HepG2 (cell line): ENCODE measurements around the gene GPATCH8. TPM values are rescaled to one million over a fixed set of nuclear protein-coding genes. Genes with fewer than 3 reads are reported as not detected.

Experiments used
- BRD4 ChIP-seq: sonication (generic); formaldehyde crosslinking; IDR thresholded peaks from 2 replicates; pipeline ENCODE4 v1.4.0; 2020; ENCODE audit warnings: missing genetic modification reagents
- DDIT3 ChIP-seq: sonication (generic); formaldehyde crosslinking; IDR thresholded peaks from 2 replicates; pipeline ENCODE4 v1.4.0; 2020; ENCODE audit warnings: mild to moderate bottlenecking, missing genetic modification reagents
- DNMT1 ChIP-seq: sonication (generic); formaldehyde crosslinking; IDR thresholded peaks from 2 replicates; pipeline ENCODE4 v1.5.1; 2020; ENCODE audit warnings: mild to moderate bottlenecking, missing genetic modification reagents
- FOXA3 ChIP-seq: IDR thresholded peaks from 2 replicates; pipeline ENCODE4 v1.6.1; 2016; ENCODE audit warnings: missing genetic modification reagents, missing compliant biosample characterization
- FOXC1 ChIP-seq: sonication (generic); formaldehyde crosslinking; IDR thresholded peaks from 2 replicates; pipeline ENCODE4 v1.8.0; 2022; ENCODE audit warnings: mild to moderate bottlenecking, missing genetic modification reagents, borderline replicate concordance
- KLF9 ChIP-seq: IDR thresholded peaks from 2 replicates; pipeline ENCODE4 v1.6.1; 2016; ENCODE audit warnings: low read depth
- MXD1 ChIP-seq: sonication (generic); formaldehyde crosslinking; IDR thresholded peaks from 2 replicates; pipeline ENCODE4 v1.4.0; 2020; ENCODE audit warnings: mild to moderate bottlenecking, missing genetic modification reagents
- NR2F1 ChIP-seq, 2 experiments: fragments of 450-650 bp in 1 of 2; formaldehyde crosslinking in 1 of 2; IDR thresholded peaks; 2 replicates each; pipeline versions ENCODE4 v1.5.0 to v1.6.1; 2016 to 2020; ENCODE audit warnings: mild to moderate bottlenecking in 1 of 2, missing compliant biosample characterization in 1 of 2, missing genetic modification reagents in 1 of 2, moderate library complexity in 1 of 2
- SOX5 ChIP-seq: IDR thresholded peaks from 2 replicates; pipeline ENCODE4 v1.6.1; 2016; ENCODE audit warnings: borderline replicate concordance
- SOX6 ChIP-seq, 2 experiments: fragments of 450-650 bp in 1 of 2; sonication (generic) in 1 of 2; formaldehyde crosslinking in 1 of 2; IDR thresholded peaks; 2 replicates each; pipeline versions ENCODE4 v1.4.0 to v1.6.1; 2017 to 2020; ENCODE audit warnings: antibody characterized with exemption in 1 of 2, mild to moderate bottlenecking in 1 of 2, missing genetic modification reagents in 1 of 2
- TFE3 ChIP-seq: IDR thresholded peaks from 2 replicates; pipeline ENCODE4 v1.6.1; 2016
- ZBTB42 ChIP-seq: sonication (generic); formaldehyde crosslinking; IDR thresholded peaks from 2 replicates; pipeline ENCODE4 v1.5.0; 2020; ENCODE audit warnings: mild to moderate bottlenecking, missing genetic modification reagents
- ZNF160 ChIP-seq: sonication (generic); formaldehyde crosslinking; IDR thresholded peaks from 2 replicates; pipeline ENCODE4 v1.8.0; 2022; ENCODE audit warnings: mild to moderate bottlenecking, inconsistent platforms, missing genetic modification reagents
- ZNF207 ChIP-seq: fragments of 450-650 bp; IDR thresholded peaks from 2 replicates; pipeline ENCODE4 v1.6.1; 2016; ENCODE audit warnings: antibody characterized with exemption, borderline replicate concordance
- ZNF552 ChIP-seq: sonication (generic); formaldehyde crosslinking; IDR thresholded peaks from 2 replicates; pipeline ENCODE4 v1.9.0; 2022; ENCODE audit warnings: missing genetic modification reagents, mild to moderate bottlenecking, borderline replicate concordance
- ZSCAN9 ChIP-seq: IDR thresholded peaks from 2 replicates; pipeline ENCODE4 v1.6.1; 2016; ENCODE audit warnings: borderline replicate concordance
- ZUFSP ChIP-seq: sonication (generic); formaldehyde crosslinking; IDR thresholded peaks from 2 replicates; pipeline ENCODE4 v1.9.0; 2021; ENCODE audit warnings: missing genetic modification reagents, mild to moderate bottlenecking, borderline replicate concordance
- polyA plus RNA-seq, 8 experiments: library from polyadenylated mRNA; depleted of rRNA in 3 of 8; stranded (reverse) in 7 of 8; unstranded in 1 of 8; fragments of >200 nt; fragmentation: Illumina TruSeq in 4 of 8; extraction: Trizol in 4 of 8; gene quantifications; 2 replicates each; pipeline versions ENCODE4 v1.2.1 to v1.2.3, GENCODE V29; 2011 to 2016; ENCODE audit warnings: low read depth in 4 of 8, missing spikeins in 1 of 8, mixed read lengths in 1 of 8; ENCODE audit not compliant: insufficient read depth in 1 of 8
- total RNA-seq, 5 experiments: library from RNA; depleted of rRNA; stranded (reverse); fragments of >200 nt; fragmentation: Illumina TruSeq; extraction: Trizol; gene quantifications; 2 replicates each; pipeline ENCODE4 v1.2.3, GENCODE V29; 2016; ENCODE audit warnings: low read depth in 1 of 5
- TF ChIP-seq, protein P1 (sequence below): sonication (generic); formaldehyde crosslinking; IDR thresholded peaks from 2 replicates; pipeline ENCODE4 v1.5.0; 2020; ENCODE audit warnings: mild to moderate bottlenecking, missing genetic modification reagents
- TF ChIP-seq, protein P2 (sequence below): IDR thresholded peaks from 2 replicates; pipeline ENCODE4 v1.6.1; 2012; ENCODE audit warnings: inconsistent platforms
- TF ChIP-seq, protein P3 (sequence below): IDR thresholded peaks from 2 replicates; pipeline ENCODE4 v1.6.1; 2016; ENCODE audit warnings: mild to moderate bottlenecking, missing biosample characterization, missing genetic modification reagents

Gene GPATCH8
- total and polyA plus RNA-seq, 2 of the 13 experiments (the other 11 are each of a cell fraction or from before 2014, with no cell fraction given), result 20.7 to 21.5 TPM

- no peak for TF ChIP-seq ZUFSP (CRISPR knock-in tag)
- peak; percentile 91 for TF ChIP-seq FOXC1 (CRISPR knock-in tag)
- peak; percentile 76 for TF ChIP-seq ZNF160
- 0 out of 2 replicates have a peak, but pooled peaks have one; percentile 63 for TF ChIP-seq ZBTB42 (CRISPR knock-in tag)
- TF ChIP-seq ZNF552 (CRISPR knock-in tag), result no peak
- TF ChIP-seq ZNF207, result no peak
- TF ChIP-seq ZSCAN9, result no peak
- TF ChIP-seq, protein P1, sequence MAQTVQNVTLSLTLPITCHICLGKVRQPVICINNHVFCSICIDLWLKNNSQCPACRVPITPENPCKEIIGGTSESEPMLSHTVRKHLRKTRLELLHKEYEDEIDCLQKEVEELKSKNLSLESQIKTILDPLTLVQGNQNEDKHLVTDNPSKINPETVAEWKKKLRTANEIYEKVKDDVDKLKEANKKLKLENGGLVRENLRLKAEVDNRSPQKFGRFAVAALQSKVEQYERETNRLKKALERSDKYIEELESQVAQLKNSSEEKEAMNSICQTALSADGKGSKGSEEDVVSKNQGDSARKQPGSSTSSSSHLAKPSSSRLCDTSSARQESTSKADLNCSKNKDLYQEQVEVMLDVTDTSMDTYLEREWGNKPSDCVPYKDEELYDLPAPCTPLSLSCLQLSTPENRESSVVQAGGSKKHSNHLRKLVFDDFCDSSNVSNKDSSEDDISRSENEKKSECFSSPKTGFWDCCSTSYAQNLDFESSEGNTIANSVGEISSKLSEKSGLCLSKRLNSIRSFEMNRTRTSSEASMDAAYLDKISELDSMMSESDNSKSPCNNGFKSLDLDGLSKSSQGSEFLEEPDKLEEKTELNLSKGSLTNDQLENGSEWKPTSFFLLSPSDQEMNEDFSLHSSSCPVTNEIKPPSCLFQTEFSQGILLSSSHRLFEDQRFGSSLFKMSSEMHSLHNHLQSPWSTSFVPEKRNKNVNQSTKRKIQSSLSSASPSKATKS, result no peak; the same call in 1 of the 2 replicates
- TF ChIP-seq, protein P2, sequence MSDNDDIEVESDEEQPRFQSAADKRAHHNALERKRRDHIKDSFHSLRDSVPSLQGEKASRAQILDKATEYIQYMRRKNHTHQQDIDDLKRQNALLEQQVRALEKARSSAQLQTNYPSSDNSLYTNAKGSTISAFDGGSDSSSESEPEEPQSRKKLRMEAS, result peak; percentile 90
- no peak for TF ChIP-seq DDIT3 (CRISPR knock-in tag)
- TF ChIP-seq KLF9, result peak; percentile 86; the same call in 1 of the 2 replicates
- TF ChIP-seq, protein P3, sequence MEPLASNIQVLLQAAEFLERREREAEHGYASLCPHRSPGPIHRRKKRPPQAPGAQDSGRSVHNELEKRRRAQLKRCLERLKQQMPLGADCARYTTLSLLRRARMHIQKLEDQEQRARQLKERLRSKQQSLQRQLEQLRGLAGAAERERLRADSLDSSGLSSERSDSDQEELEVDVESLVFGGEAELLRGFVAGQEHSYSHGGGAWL (CRISPR knock-in tag), result peak; percentile 82
- peak; percentile 84 for TF ChIP-seq MXD1 (CRISPR knock-in tag)
- TF ChIP-seq TFE3, result no peak; the same call in 1 of the 2 replicates
- TF ChIP-seq NR2F1 (CRISPR knock-in tag; IDR thresholded peaks at IDR 0.05), result peak; percentile 84 to 93
- TF ChIP-seq DNMT1 (CRISPR knock-in tag), result no peak
- TF ChIP-seq SOX6 (IDR thresholded peaks at IDR 0.05), result no peak
- TF ChIP-seq SOX6 (CRISPR knock-in tag; IDR thresholded peaks at IDR 0.05), result peak; percentile 40; the same call in 1 of the 2 replicates
- 0 out of 2 replicates have a peak, but pooled peaks have one; percentile 13 for TF ChIP-seq FOXA3 (CRISPR knock-in tag)
- TF ChIP-seq BRD4, result peak; percentile 64; the same call in 1 of the 2 replicates
- peak; percentile 43; the same call in 1 of the 2 replicates for TF ChIP-seq SOX5 (CRISPR knock-in tag)
Observed at GRCh38 chr17:44503147-44504029, at the start of gene GPATCH8 (continued).
